WTC11 (cell line): ENCODE measurements around the gene HTRA2.

ENCODE experiments used
- CTCF ChIP-seq: fragments of 200-600 bp; IDR thresholded peaks from 2 replicates; pipeline ENCODE4 v1.8.0; 2022; ENCODE audit warnings: antibody characterized with exemption
- GABPB1 ChIP-seq: sonication (generic); formaldehyde crosslinking; IDR thresholded peaks from 2 replicates; pipeline ENCODE4 v1.8.1; 2023; ENCODE audit warnings: mild to moderate bottlenecking, missing genetic modification reagents
- MAX ChIP-seq: sonication (generic); formaldehyde crosslinking; IDR thresholded peaks from 2 replicates; pipeline ENCODE4 v1.8.0; 2022; ENCODE audit warnings: mild to moderate bottlenecking, missing genetic modification reagents
- NFE2L1 ChIP-seq: sonication (generic); formaldehyde crosslinking; IDR thresholded peaks from 2 replicates; pipeline ENCODE4 v1.8.1; 2023; ENCODE audit warnings: missing genetic modification reagents
- SMAD3 ChIP-seq: sonication (generic); formaldehyde crosslinking; IDR thresholded peaks from 2 replicates; pipeline ENCODE4 v1.8.0; 2022; ENCODE audit warnings: missing genetic modification reagents, mild to moderate bottlenecking, borderline replicate concordance
- TEAD1 ChIP-seq: sonication (generic); formaldehyde crosslinking; IDR thresholded peaks from 2 replicates; pipeline ENCODE4 v1.8.0; 2022; ENCODE audit warnings: mild to moderate bottlenecking, missing genetic modification reagents
- TEAD4 ChIP-seq: sonication (generic); formaldehyde crosslinking; IDR thresholded peaks from 2 replicates; pipeline ENCODE4 v1.8.0; 2022; ENCODE audit warnings: mild to moderate bottlenecking, missing genetic modification reagents
- ZNF219 ChIP-seq: sonication (generic); formaldehyde crosslinking; IDR thresholded peaks from 2 replicates; pipeline ENCODE4 v1.8.0; 2023; ENCODE audit warnings: missing genetic modification reagents, mild to moderate bottlenecking, borderline replicate concordance

DNA sequence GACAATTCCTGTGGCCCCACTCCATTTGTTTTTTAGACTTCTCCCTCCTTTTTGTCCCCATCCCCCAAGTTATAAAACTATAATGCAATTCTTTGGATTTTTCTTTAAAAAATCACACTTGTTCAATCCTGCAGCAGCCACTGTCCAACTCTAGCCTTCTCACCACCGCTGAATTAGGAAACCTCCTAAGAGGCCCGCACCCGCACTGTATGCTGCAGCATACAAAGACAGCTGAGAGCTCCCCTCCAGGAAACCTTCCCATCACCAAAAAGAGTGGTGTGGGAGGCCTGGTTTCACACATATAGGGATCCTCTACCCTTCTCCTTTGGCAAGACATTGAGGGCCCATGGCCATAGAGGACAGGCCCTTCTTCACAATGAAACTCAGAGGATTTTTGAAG lies 25.1 kb upstream of the HTRA2 start:
- TF ChIP-seq MAX (CRISPR knock-in tag): no peak
- TF ChIP-seq NFE2L1 (CRISPR knock-in tag): no peak
- TF ChIP-seq GABPB1 (CRISPR knock-in tag): no peak
- TF ChIP-seq CTCF: no peak
- TF ChIP-seq TEAD4 (CRISPR knock-in tag): no peak
- no peak for TF ChIP-seq SMAD3
- no peak for TF ChIP-seq ZNF219 (CRISPR knock-in tag)
- TF ChIP-seq TEAD1 (CRISPR knock-in tag): no peak
